BJ (cell line): ENCODE data around the gene HECW1. TPM values are rescaled to one million over a fixed set of nuclear protein-coding genes. Genes with fewer than 3 reads are reported as not detected.

Experiments used
- CTCF ChIA-PET: fragments of 350-600 bp; formaldehyde crosslinking; extraction: SDS; loops from one replicate; lab custom pipeline; 2021; ENCODE audit warnings: antibody characterized with exemption, inconsistent platforms; lab: Yijun Ruan, JAX
- POLR2A ChIA-PET: fragments of 300-600 bp; sonication (Branson Sonifier 250); formaldehyde crosslinking; extraction: SDS; loops from one replicate; lab custom pipeline; 2021; ENCODE audit warnings: antibody characterized with exemption; lab: Charles Lee
- DNase-seq: peaks from one replicate; pipeline ENCODE4 v3.0.0-alpha.2; 2011; ENCODE audit warnings: low read depth
- H3K27me3 ChIP-seq: 2 replicates; pipeline ENCODE4 v1.6.0; 2011; ENCODE audit warnings: low read length; ENCODE audit not compliant: control insufficient read depth, insufficient read depth
- H3K36me3 ChIP-seq: 2 replicates; pipeline ENCODE4 v1.5.1; 2011; ENCODE audit warnings: low read length; ENCODE audit not compliant: control insufficient read depth, insufficient read depth
- H3K4me3 ChIP-seq: 2 replicates; pipeline ENCODE4 v1.5.1; 2011; ENCODE audit warnings: low read depth, mild to moderate bottlenecking, control low read depth, low read length
- polyA plus RNA-seq: library from polyadenylated mRNA; depleted of rRNA; stranded (reverse); fragments of >200 nt; gene quantifications from 2 replicates; pipeline ENCODE4 v1.2.3, GENCODE V29; 2011
- TF ChIP-seq, protein P1 (sequence below): IDR thresholded peaks from 2 replicates; pipeline ENCODE4 v1.5.1; 2011; ENCODE audit warnings: low read depth, mild to moderate bottlenecking, control low read depth, inconsistent platforms, low read length, moderate library complexity; ENCODE audit not compliant: insufficient read depth

HECW1 gene
- polyA plus RNA-seq, 1 experiment = 2.9 TPM

DNA sequence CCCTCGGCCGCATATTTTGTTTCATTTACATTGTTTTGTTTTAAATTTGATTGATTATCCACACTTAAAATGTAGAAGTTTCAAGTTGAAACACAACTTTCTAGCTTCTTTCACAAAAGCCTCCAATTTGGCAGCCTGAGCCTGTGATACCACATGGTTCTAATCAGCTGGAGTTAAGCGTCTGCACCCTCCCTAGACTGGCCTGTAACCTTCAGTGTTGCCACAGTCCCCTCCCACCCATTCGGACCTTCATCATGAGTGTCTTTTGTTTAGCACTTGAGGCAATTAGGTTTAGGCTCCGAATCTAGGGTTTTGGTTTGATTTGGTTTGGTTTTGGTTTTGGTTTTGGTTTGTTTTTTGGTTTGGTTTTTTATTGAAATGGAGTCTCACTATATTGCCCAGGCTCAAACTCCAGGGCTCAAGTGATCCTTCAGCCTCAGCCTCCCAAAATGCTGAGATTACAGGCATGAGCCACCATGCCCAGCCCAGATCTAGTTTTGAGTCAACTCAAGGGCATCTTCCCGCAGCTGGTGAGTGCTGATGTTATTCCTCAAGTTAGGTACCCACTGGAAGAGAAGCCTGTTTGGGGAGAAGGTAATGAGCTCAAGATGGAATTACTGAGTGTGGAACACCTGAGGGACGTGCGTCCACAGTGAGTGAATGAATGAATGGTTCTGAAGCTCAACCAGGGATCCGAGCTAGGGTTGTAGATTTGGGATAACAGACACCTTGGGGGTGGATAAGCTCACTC is 201.4 kb downstream of the HECW1 start:
- no peaks in the 10 kb centered on the region for H3K36me3 ChIP-seq
- no peak overlapping the region for H3K4me3 ChIP-seq
- H3K27me3 ChIP-seq = no peaks in the 10 kb centered on the region
- DNase-seq = no peak
- TF ChIP-seq, protein P1, sequence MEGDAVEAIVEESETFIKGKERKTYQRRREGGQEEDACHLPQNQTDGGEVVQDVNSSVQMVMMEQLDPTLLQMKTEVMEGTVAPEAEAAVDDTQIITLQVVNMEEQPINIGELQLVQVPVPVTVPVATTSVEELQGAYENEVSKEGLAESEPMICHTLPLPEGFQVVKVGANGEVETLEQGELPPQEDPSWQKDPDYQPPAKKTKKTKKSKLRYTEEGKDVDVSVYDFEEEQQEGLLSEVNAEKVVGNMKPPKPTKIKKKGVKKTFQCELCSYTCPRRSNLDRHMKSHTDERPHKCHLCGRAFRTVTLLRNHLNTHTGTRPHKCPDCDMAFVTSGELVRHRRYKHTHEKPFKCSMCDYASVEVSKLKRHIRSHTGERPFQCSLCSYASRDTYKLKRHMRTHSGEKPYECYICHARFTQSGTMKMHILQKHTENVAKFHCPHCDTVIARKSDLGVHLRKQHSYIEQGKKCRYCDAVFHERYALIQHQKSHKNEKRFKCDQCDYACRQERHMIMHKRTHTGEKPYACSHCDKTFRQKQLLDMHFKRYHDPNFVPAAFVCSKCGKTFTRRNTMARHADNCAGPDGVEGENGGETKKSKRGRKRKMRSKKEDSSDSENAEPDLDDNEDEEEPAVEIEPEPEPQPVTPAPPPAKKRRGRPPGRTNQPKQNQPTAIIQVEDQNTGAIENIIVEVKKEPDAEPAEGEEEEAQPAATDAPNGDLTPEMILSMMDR = no peak
- ChIA-PET CTCF (no interaction called here), POLR2A (no interaction called here)

GRCh38 chr7:43314379-43315158 is 202.1 kb downstream of the HECW1 start:
- no peak for DNase-seq

DNA sequence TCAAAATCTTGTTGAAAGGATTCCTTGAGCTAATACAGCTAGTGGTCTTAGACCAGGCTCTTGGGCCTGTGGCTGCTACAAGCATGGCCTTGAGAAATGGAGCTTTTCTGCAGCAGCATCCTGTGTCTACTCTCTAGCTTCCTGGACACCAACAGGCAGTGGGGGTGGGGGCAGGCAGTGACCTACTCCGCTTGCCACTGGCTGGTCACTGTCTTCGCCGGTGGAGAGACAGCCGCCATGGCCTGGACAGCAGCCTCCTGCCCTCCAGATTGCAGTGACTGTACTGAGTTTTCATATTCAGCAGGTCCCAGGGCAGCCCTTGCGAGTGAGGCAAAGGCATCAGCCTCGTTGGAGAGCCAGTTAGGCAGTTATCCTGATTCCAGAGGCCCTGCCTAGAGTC is 204.6 kb downstream of the HECW1 start:
- TF ChIP-seq, protein P1 = no peak
- DNase-seq = no peak
- H3K27me3 ChIP-seq = no peaks in the 10 kb centered on the region
- H3K4me3 ChIP-seq = no peak overlapping the region
- ChIA-PET POLR2A (no interaction called here), CTCF (interaction anchor here (0.6 to 2.3 kb wide), 2 partner anchors 12 to 426 kb away, joined by 4 to 6 read pairs; no protein-coding TSS in a partner anchor)
- no peaks in the 10 kb centered on the region for H3K36me3 ChIP-seq

More at GRCh38 chr7:43314379-43315158, 202.1 kb downstream of the HECW1 start:
- TF ChIP-seq, protein P1 = no peak
- ChIA-PET POLR2A (no interaction called here), CTCF (interaction anchor here (1.3 kb wide), 1 partner anchor 17 kb away, joined by 3 read pairs; no protein-coding TSS in a partner anchor)
- H3K27me3 ChIP-seq = no peaks in the 10 kb centered on the region
- H3K4me3 ChIP-seq = no peak overlapping the region
- H3K36me3 ChIP-seq = no peaks in the 10 kb centered on the region

DNA sequence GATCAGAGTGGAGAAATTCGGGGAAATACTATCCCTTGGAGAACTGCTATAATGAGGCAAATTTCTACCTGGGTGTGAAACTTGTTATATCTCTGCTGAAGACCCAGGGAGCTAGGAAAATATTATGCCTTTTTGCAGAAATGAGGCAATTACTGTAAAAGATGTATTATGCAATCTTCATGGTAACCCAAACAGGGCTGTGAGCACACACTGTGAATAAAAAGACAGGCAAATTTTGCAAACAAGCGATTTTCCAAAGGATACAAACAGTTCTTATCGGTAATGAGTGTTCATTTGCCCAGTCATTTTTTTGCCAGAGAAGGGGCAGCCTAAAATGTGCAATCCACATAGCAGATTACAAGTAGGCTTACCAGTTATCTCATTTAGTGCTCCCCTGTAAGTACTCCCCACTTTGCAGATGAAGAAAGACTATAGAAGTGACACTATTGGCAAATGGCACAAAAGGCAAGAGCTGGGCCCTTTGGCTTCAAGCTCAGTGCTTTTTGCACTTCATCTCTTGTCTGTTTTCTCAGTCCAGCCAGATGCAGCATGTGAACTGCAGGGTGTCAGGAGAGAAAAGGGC is 205.8 kb downstream of the HECW1 start:
- TF ChIP-seq, protein P1 = no peak
- H3K4me3 ChIP-seq = no peak overlapping the region
- ChIA-PET CTCF (interaction anchor here (0.6 to 1.0 kb wide), 2 partner anchors 10 to 41 kb away, joined by 3 read pairs; no protein-coding TSS in a partner anchor), POLR2A (no interaction called here)
- no peaks in the 10 kb centered on the region for H3K36me3 ChIP-seq
- H3K27me3 ChIP-seq = no peaks in the 10 kb centered on the region
- no peak for DNase-seq

DNA sequence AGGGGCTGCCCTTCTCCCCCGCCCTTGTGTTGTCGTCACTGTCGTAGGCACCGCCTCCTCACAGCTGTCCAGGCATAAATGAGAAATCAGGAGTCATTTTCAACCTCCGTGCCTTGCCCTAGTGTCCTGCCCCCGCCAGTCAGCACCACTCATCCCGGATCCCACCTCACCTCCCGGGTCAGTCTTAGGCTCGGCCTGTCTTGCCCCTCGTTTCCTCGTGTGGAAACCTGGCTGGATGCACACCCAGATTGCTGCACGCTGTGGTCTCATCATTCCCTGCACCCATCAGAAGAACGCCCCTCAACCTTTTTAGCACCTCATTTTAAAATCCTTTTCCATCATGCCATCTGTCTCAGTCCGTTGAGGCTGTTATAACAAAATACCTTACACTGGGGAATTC is 213.1 kb downstream of the HECW1 start:
- no peak overlapping the region for H3K4me3 ChIP-seq
- ChIA-PET POLR2A (no interaction called here), CTCF (no interaction called here)
- H3K36me3 ChIP-seq = no peaks in the 10 kb centered on the region
- DNase-seq = no peak
- no peaks in the 10 kb centered on the region for H3K27me3 ChIP-seq
- TF ChIP-seq, protein P1 = no peak
